Endodermal cell (in vitro differentiated cells): Measurements from ENCODE around the gene RBM18. TPM values are rescaled to one million over a fixed set of nuclear protein-coding genes. Genes with fewer than 3 reads are reported as not detected.

Experiments
- DNase-seq: peaks from one replicate; pipeline ENCODE4 v3.0.0-alpha.2; 2017
- H3K27ac ChIP-seq: 2 replicates; pipeline ENCODE4 v1.5.1; 2013; ENCODE audit warnings: mild to moderate bottlenecking, low read depth, low read length, moderate library complexity
- H3K27me3 ChIP-seq: 2 replicates; pipeline ENCODE4 v1.6.1; 2013; ENCODE audit warnings: mild to moderate bottlenecking, low read length, moderate library complexity; ENCODE audit not compliant: insufficient read depth, control insufficient read depth, poor library complexity, severe bottlenecking
- H3K36me3 ChIP-seq: 2 replicates; pipeline ENCODE4 v1.7.0; 2013; ENCODE audit warnings: mild to moderate bottlenecking, low read length, moderate library complexity; ENCODE audit not compliant: control insufficient read depth, insufficient read depth
- H3K4me1 ChIP-seq: one replicate; pipeline ENCODE4 v1.7.0; 2013; ENCODE audit warnings: low read length; ENCODE audit not compliant: control insufficient read depth, insufficient read depth
- H3K4me3 ChIP-seq: 2 replicates; pipeline ENCODE4 v1.5.1; 2013; ENCODE audit warnings: mild to moderate bottlenecking, low read length, moderate library complexity
- H3K9ac ChIP-seq: 2 replicates; pipeline ENCODE4 v1.6.1; 2013; ENCODE audit warnings: mild to moderate bottlenecking, low read length, moderate library complexity; ENCODE audit not compliant: poor library complexity, severe bottlenecking; ENCODE audit errors: extremely low read depth
- H3K9me3 ChIP-seq: 2 replicates; pipeline ENCODE4 v1.6.1; 2013; ENCODE audit warnings: mild to moderate bottlenecking, low read length, moderate library complexity; ENCODE audit not compliant: control insufficient read depth
- H3K27ac Mint-ChIP-seq: 2 replicates; pipeline ENCODE4 v1.8.0; 2020; ENCODE audit warnings: mixed read lengths
- H3K27me3 Mint-ChIP-seq: 2 replicates; pipeline ENCODE4 v1.8.0; 2021; ENCODE audit warnings: mild to moderate bottlenecking, mixed read lengths; ENCODE audit not compliant: insufficient read depth
- H3K36me3 Mint-ChIP-seq: 2 replicates; pipeline ENCODE4 v1.8.0; 2020; ENCODE audit warnings: low read depth, mixed read lengths
- H3K4me1 Mint-ChIP-seq: 2 replicates; pipeline ENCODE4 v1.8.0; 2020; ENCODE audit warnings: mixed read lengths
- H3K4me3 Mint-ChIP-seq: 2 replicates; pipeline ENCODE4 v1.8.0; 2020; ENCODE audit warnings: mild to moderate bottlenecking, moderate library complexity, mixed read lengths
- H3K9me3 Mint-ChIP-seq: 2 replicates; pipeline ENCODE4 v1.8.0; 2020; ENCODE audit warnings: mild to moderate bottlenecking, mixed read lengths
- CTCF ChIP-seq: fragments of 200-600 bp; sonication (generic); conservative IDR thresholded peaks from 2 replicates; pipeline ENCODE4 v1.5.0; 2021; ENCODE audit warnings: antibody characterized with exemption, mild to moderate bottlenecking
- WGBS, 2 experiments: methylation state at CpG; one replicate each; pipeline versions ENCODE4 v1.1.5 to v1.1.7; 2013; ENCODE audit warnings: missing lambda C conversion rate in 2 of 2, mixed read lengths in 1 of 2; ENCODE audit not compliant: insufficient coverage in 1 of 2, insufficient read length in 1 of 2; 5-methylcytosine and 5-hydroxymethylcytosine counted together
- total RNA-seq, 2 donors: library from RNA; stranded (reverse); fragmentation: NEBNext Ultra II Directional in 1 of 2; extraction: Animal tissue kit (Norgen Biotek cat#: 25700) in 1 of 2; gene quantifications; 2 replicates in 1 of 2; 3 replicates in 1 of 2; pipeline ENCODE4 v1.2.1, GENCODE V29; 2021

RBM18 gene
- total RNA-seq, 2 donors from 2014 or later: 15.7 to 17.3 TPM

DNA sequence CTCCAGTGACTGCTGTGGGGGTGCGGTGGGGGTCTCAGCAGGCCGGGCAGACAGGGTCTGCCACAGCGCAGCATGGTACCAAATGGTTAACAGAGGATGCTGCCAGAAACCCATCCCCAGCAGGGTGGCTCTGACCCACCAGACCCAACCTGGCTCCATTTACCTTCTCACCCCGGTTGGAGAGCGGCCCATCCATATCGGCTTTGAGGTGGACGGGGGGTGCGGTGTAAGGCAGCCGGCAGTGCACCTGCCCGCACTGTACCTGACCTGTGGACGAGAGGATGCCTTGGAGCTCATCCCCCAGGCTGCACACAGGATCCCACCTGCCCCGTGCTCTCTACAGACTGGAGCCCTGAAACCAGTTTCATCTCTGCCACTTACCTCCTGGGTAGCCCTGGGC lies 55.2 kb downstream of the RBM18 start:
- no peak overlapping the region for H3K9ac ChIP-seq
- H3K27ac ChIP-seq: no peak overlapping the region
- no peak for DNase-seq
- WGBS, 2 experiments: 94 to 95% methylated on average over 9 to 12 of the region's 12 CpGs
- no peaks in the 10 kb centered on the region for H3K4me1 ChIP-seq
- H3K4me1 Mint-ChIP-seq: no peaks in the 10 kb centered on the region
- H3K36me3 Mint-ChIP-seq: no peaks in the 10 kb centered on the region
- H3K27me3 ChIP-seq: peaks cover 41% of the 10 kb centered on the region
- no peaks in the 10 kb centered on the region for H3K36me3 ChIP-seq
- no peak overlapping the region for H3K4me3 Mint-ChIP-seq
- H3K9me3 Mint-ChIP-seq: no peaks in the 10 kb centered on the region
- no peaks in the 10 kb centered on the region for H3K9me3 ChIP-seq
- H3K4me3 ChIP-seq: no peak overlapping the region
- no peak for TF ChIP-seq CTCF
- H3K27me3 Mint-ChIP-seq: peaks cover 45% of the 10 kb centered on the region
- H3K27ac Mint-ChIP-seq: no peak overlapping the region

- no peaks in the 10 kb centered on the region for H3K4me1 ChIP-seq
- peaks cover 18% of the 10 kb centered on the region for H3K27me3 ChIP-seq
These were observed 57.5 kb downstream of the RBM18 start for GRCh38 chr9:122207096-122207495.

DNA sequence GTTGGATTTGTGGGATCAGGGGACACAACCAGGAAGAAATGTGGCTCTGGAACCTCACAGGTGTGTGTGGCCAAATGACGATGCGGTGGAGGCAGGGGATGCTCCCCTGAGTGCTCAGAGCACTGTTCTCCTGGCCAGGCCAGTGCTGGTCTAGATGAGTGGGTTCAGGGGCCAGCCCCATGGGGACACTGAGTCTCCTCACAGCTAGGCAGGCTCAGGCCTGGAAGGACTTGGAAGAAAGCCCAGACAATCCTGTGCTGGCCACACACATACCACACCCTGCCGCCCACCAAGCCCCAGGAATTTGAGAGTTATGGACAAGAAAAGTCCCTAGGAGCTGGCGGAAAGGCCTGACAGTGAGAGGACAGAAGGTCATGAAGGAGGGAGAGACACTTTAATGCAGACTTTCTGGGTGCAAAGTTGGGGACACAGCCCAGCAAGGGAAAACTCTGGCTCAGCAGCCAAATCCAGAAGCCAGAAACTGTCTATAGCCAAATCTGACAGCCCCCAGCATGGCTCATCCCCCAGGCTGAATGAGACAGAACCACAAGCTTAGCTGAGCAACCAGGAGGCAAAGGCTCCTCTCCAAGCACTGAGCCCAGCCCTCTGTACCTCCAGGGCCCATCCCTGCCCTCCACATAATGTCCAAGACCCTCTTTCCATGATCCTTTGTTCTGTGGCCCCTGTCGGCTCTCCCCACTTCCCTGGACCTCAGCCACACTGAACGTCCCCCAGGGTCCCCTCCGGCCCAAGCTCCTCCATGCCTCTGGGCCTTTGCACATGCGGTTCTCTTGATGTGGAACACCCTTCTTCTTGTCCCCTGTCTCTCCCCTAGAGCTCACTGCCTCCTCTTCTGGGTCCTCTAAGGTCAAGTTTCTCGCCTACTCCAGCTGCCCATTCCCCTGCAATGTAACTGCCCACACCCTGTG lies 58.3 kb downstream of the RBM18 start:
- no peaks in the 10 kb centered on the region for H3K9me3 ChIP-seq
- H3K4me1 ChIP-seq: no peaks in the 10 kb centered on the region
- H3K4me1 Mint-ChIP-seq: no peaks in the 10 kb centered on the region
- no peaks in the 10 kb centered on the region for H3K9me3 Mint-ChIP-seq
- WGBS, 2 experiments: 87 to 91% methylated on average over 8 to 9 of the region's 9 CpGs
- H3K27me3 ChIP-seq: peaks cover 11% of the 10 kb centered on the region
- no peak overlapping the region for H3K9ac ChIP-seq
- H3K4me3 ChIP-seq: no peak overlapping the region
- H3K4me3 Mint-ChIP-seq: no peak overlapping the region
- no peak for DNase-seq
- H3K27me3 Mint-ChIP-seq: peaks cover 15% of the 10 kb centered on the region
- no peaks in the 10 kb centered on the region for H3K36me3 Mint-ChIP-seq
- TF ChIP-seq CTCF: no peak
- no peak overlapping the region for H3K27ac ChIP-seq
- no peak overlapping the region for H3K27ac Mint-ChIP-seq
- no peaks in the 10 kb centered on the region for H3K36me3 ChIP-seq

More at GRCh38 chr9:122207096-122207495, 57.5 kb downstream of the RBM18 start:
- Mint-ChIP-seq H3K9me3 (no peaks in the 10 kb centered on the region), H3K4me1 (no peaks in the 10 kb centered on the region), H3K27me3 (peaks cover 22% of the 10 kb centered on the region), H3K27ac (no peak overlapping the region), H3K4me3 (no peak overlapping the region), H3K36me3 (no peaks in the 10 kb centered on the region)
- 84 to 88% methylated on average over 5 to 9 of the region's 9 CpGs for WGBS, 2 experiments
- TF ChIP-seq CTCF: no peak
- no peak overlapping the region for H3K27ac ChIP-seq
- no peak overlapping the region for H3K4me3 ChIP-seq
- DNase-seq: no peak
- H3K9me3 ChIP-seq: no peaks in the 10 kb centered on the region
- no peak overlapping the region for H3K9ac ChIP-seq
- H3K36me3 ChIP-seq: no peaks in the 10 kb centered on the region
